Ovary (tissue), 1 donor: ENCODE results near the gene AFF2.

ENCODE experiments used
- EP300 ChIP-seq: sonication (generic); formaldehyde crosslinking; IDR thresholded peaks from one replicate; pipeline ENCODE4 v1.6.1; 2017; ENCODE audit warnings: antibody characterized with exemption
- POLR2A ChIP-seq: fragments of 450-650 bp; IDR thresholded peaks from one replicate; pipeline ENCODE4 v1.6.1; 2017; ENCODE audit warnings: antibody characterized with exemption, mild to moderate bottlenecking, moderate library complexity

DNA sequence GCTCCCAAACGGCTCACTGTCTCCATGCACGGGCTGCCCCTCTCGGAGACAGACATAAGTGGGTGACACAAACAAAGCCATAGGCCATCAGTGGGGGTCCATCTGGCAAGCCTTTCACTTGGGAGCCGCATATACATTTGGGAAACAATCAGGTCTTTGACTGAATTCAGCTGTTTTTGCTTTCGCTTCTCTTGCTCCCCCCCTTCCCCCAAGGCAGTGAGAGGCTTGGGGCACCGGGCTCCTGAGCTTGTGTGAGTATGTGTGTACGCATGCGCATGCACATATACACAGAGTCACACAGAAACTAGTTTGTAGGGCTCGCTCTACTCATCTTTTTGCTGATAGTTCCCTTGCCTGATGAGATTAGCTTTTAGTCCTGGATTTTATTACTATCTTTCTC, 284.4 kb downstream of the AFF2 start:
- TF ChIP-seq EP300 (no peak), POLR2A (no peak)
